HG03103 (cell line): ENCODE measurements around the gene ZNF474.

Source experiments
- ATAC-seq: cut with Tn5 transposase; IDR thresholded peaks from one replicate; pipeline ENCODE4 v1.9.1; 2021; ENCODE audit warnings: low read depth; ENCODE audit not compliant: unreplicated experiment

Gene ZNF474

DNA sequence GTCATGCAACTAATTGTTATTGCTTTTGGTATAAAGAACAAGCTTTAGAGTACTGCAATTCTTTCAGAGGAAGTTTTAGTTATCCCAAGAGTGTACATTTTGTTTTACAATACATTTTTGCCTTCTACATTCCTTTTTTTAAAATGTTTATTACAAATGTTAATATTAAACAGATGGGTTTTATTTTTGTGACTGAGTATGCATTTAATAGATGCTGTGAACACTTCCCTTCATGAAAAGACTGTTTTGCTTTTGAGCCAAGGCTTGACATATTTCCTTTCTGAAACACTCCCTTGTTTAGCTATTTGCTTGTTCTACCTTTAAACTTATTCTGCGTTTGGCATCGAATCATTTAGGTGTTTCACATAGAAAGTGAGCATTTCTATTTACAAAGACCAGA, 14.8 kb upstream of the ZNF474 start:
- no peak for ATAC-seq

GRCh38 chr5:122118356-122118948, 10.9 kb upstream of the ZNF474 start:
- ATAC-seq: no peak

GRCh38 chr5:122119205-122119604, 10.1 kb upstream of the ZNF474 start:
- no peak for ATAC-seq

- no peak for ATAC-seq
Measured at GRCh38 chr5:122120493-122120892, 8.9 kb upstream of the ZNF474 start.

- no peak for ATAC-seq
Measured at GRCh38 chr5:122120957-122121356, 8.4 kb upstream of the ZNF474 start.

DNA sequence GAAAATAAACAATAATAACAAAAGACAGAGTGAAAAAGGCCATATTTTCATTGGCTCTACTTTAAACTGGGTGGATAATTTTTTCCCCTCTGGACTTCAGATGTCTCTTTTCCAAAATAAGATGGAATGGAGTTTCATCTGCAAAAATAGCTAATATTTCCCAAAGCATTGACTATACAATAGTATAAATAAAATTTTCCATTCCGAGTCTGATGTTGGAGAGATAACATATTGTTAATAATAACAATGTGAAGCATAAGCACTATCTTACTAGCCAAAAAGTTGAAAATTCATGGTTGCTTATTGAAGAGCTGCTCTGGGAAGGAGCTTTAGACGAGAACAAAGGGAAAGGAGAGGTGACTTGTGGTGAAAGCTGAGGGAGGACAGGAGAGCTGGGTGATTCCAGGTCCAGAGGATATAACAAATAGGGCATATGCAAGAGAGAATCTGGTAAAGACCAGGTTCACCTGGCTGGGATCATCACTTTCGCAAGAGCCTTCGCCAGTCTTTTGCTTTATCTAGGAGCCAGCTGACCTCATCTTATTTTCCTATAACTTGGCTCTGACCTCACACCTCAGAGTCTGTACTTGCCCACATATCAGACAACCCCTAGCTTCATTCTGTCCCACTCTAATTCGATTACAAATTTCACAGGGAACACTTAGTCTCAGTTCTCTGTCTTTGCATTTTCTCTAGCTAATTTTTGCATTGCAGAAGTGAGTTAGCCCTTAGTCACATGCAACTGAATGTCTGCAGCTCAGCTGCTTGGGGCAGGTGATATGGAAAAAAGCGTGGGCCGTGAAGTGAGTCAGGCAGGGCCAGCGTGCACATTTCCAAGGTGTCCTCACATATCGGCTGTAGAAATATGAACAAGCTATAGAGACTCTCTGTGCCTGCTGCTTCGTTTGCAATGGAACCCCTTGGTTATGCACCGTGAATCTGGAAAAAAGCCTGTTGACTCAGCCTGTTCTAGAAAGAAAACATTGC, 7.6 kb upstream of the ZNF474 start:
- ATAC-seq: no peak

DNA sequence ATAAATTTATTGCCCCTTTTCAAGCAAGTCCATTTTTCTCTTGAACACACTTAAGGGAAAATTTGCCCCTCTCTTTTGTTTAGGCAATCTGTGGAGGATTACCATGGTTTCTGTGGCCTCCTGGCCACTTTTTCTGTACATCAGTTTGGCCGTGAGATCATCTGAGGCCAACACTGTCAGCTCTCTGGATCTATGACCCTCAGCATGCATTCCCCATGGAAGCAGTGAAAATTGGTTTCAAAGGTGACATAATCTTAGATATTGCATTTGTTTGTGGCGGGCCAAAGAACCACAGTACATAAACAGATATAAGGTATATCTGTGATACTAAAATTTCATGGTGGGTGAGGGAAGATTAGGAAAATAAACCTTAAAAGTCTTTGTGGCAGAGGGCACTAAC, 4.6 kb upstream of the ZNF474 start:
- ATAC-seq: no peak

DNA sequence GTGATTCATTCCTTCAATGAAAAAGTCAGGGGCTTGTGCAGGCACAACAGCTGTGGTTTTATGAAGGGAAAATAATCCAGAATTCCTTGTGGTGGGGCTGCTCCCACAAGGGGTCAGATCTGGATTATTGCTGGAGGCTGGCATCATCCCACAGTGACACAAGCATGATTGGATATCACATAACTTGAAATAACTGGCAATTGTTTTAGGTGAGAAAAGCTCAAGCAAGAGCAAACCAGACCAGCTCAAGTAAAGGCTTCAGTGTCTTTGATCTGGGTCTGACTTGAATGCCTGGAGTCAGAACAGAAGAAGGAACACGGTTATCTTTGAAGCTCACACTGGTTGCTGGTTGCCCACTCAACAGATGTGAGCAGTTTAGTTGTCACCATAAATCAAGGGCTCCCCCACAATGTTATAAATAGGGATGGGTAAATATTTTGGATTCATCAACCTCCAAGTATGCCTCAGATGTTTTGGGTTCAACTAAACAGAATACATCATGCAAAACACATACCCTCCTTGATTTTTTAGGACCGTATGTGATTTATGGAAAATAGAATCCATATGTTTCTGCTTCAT, 3.1 kb upstream of the ZNF474 start:
- no peak for ATAC-seq

- ATAC-seq: no peak
Measured at GRCh38 chr5:122126756-122127321, 2.5 kb upstream of the ZNF474 start.

- no peak for ATAC-seq
Measured at GRCh38 chr5:122130152-122130551, 806 bp downstream of the ZNF474 start.

GRCh38 chr5:122137702-122138101, 8.4 kb downstream of the ZNF474 start:
- no peak for ATAC-seq

GRCh38 chr5:122138356-122138755, 9.0 kb downstream of the ZNF474 start:
- no peak for ATAC-seq

- no peak for ATAC-seq
Measured at GRCh38 chr5:122140900-122141299, 11.6 kb downstream of the ZNF474 start.

DNA sequence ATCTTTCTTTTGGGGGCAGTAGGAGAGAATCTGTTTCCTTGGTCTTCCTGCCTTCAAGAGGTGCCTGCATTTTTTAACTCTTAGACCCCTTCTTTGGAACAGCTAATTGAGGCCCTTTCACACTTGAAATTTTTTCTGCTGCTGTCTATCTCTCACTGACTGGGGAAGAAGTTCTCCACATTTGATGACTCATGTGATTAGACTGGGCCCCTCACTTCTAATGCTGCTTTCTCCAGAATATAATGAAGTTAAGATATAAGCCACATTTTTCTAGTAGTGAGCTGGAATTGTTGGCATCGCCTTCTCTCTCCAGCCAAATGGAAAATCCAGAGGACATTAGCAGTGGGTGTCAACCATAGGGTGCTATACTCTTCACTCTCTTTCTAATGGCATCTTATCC, 12.4 kb downstream of the ZNF474 start:
- no peak for ATAC-seq

DNA sequence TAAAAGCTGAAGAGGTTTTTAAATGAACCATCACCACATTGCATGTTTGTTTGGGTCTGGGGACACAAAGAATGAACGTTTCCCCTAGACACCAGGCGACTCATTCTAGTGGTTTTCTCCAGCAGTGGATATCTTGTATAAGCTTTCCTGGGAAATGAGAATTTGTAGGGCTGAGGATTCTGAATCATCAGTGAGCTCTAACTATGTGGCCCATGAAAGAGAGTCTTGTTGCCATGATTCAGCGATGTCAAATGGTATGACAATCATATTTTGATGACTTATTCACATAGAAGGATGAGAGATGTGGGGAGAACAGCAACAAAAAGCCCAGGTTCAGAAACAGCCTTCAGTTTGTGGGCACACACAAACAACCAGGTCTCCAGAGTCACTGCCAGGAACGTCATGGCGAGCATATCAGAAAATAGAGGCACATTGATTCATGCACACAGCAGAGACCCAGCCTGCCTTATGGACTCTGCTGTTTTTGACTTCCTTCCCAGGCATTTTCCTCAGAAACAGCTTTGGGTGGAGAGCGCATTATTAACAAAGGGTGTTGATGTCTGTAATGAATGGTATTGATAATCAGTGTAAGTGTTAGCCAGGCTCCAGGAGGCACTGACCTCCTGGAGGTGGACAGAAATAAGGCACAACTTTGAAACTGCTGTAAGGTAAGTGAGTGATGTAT, 13.3 kb downstream of the ZNF474 start:
- ATAC-seq: no peak

GRCh38 chr5:122144236-122144635, 14.9 kb downstream of the ZNF474 start:
- no peak for ATAC-seq

DNA sequence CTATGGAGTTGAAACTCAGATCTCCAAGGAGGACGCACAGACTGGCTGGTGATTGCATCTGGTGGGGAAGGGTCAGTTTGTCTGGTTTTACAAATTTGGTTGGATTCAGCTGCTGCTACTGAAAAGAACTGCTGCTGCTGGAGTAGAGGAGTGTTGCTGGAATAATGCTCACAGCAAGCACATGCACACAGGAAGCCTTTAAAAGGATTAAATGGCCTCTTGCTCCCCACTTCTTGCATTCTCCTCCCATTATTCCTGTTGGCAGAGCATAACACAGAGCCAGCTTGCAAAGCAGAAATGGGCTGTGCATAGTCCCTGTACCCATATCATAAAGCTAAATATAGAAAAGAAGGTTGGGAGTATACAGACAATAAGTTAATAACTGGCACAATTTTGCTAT, 16.6 kb downstream of the ZNF474 start:
- ATAC-seq: no peak

- no peak for ATAC-seq
Measured at GRCh38 chr5:122149321-122150090, 20.2 kb downstream of the ZNF474 start.

DNA sequence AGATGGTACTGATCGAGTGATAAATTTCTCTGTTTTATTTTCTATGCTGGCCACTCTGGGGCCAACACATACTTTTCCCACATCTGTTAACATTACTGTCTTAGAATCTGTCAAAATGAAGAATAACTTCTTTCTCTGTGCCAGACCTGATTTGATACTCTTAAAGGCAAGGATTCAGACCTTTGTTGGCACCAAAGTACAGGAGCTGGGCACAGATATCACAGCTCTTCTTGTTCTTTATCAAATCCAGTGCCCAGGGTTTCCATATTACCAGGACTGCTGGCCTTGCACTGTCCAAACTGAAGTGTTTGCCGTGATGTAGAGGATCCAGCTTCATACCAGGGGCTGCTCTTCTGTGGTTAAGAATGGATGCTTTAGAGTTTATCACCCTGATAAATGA, 20.9 kb downstream of the ZNF474 start:
- ATAC-seq: no peak

DNA sequence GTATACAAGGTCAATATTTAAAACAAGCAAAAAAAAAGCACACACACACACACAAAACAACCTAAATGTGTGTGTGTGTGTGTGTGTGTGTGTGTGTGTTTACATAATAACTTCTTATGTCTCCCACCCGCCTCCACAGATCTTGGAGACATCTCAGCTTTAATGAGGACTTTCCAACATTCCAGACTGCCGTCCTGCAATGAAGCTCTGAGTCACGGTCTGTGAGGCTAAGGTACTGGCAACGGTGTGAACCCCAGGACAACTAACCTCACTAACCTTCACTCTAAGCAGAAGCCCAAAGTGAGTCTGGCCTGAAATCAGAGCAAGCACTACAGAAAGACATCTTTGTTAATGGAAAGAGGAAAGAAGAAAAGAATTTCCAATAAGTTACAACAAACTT, 22.3 kb downstream of the ZNF474 start:
- ATAC-seq: no peak
